ENCODE data around the gene RAVER2. TPM values are rescaled to one million over a fixed set of nuclear protein-coding genes. Genes with fewer than 3 reads are reported as not detected.

RAVER2 gene
- total and polyA plus RNA-seq, 2 donors (not counting 3 experiments of a cell fraction or from before 2014, with no cell fraction given): 6.0 to 13.9 TPM

DNA sequence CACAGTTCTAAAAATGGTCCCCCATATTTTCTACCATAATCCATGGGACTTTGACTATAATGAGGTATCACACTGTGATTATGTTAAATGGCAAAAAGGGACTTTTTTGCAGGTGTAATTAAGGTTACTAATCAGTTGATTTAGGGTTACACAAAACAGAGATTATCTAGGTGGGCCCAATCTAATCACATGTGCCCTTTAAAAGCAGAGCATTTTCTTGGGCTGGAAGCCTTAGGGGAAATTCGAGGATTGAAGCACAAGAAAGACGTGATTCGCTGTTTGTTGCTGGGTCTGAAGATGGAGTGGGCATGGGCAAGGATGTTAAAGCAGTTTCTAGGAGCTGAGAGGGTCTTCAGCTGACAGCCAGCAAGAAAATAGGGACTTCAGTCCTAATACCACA, 13.4 kb downstream of the RAVER2 start:
- TF ChIP-seq POLR2A (IDR thresholded peaks at IDR 0.05; ENCODE audit: low read depth, low read length) (no peak), POLR2AphosphoS5 (IDR thresholded peaks at IDR 0.05; ENCODE audit: insufficient read depth, low read depth, low read length) (no peak)
- Histone ChIP-seq H3K9me1 (replicated peaks; ENCODE audit: control insufficient read depth, extremely low read depth, insufficient read depth, low read length) (no peaks in the 10 kb centered on the region), H4K20me1 (replicated peaks; ENCODE audit: control insufficient read depth, extremely low read depth, insufficient read depth, low read length) (peaks cover 3% of the 10 kb centered on the region), H3K9ac (replicated peaks; ENCODE audit: extremely low read depth, insufficient read depth, low read length) (no peak overlapping the region), H3K4me2 (ENCODE audit: insufficient read depth, low read length) (no peak overlapping the region), H2AFZ (ENCODE audit: low read depth, low read length) (no peak overlapping the region), H3K9me3 (replicated peaks; ENCODE audit: control insufficient read depth, insufficient read depth, low read length) (no peaks in the 10 kb centered on the region), H3K79me2 (ENCODE audit: control insufficient read depth, insufficient read depth, low read length) (no peaks in the 10 kb centered on the region), H3K27ac (ENCODE audit: insufficient read depth, low read depth, low read length) (no peak overlapping the region), H3K4me1 (ENCODE audit: control insufficient read depth, extremely low read depth, insufficient read depth, low read length) (peaks cover 8% of the 10 kb centered on the region), H3K4me3 (replicated peaks in 1 of 3; ENCODE audit: insufficient read depth in 1 of 3, low read depth in 1 of 3, low read length in 3 of 3) (no peak overlapping the region), H3K36me3 (ENCODE audit: control insufficient read depth in 2 of 2, extremely low read depth in 1 of 2, insufficient read depth in 2 of 2, low read length in 2 of 2) (no peaks in the 10 kb centered on the region), H3K27me3 (ENCODE audit: control insufficient read depth in 2 of 2, insufficient read depth in 2 of 2, low read length in 2 of 2) (no peaks in the 10 kb centered on the region)
- BruUV-seq (replicated peaks): no TSS peak
- FAIRE-seq (no peak), DNase-seq (ENCODE audit: low read depth, low spot score) (no peak)
- intact Hi-C loops (cut with micrococcal nuclease) (no loop called here), dilution Hi-C loops (cut with MboI; ENCODE audit: extremely low pct_ligation_motif_present, low sequenced_read_pairs) (no loop called here)
- CTCF ChIA-PET: no interaction called here
- POLR2A ChIA-PET: no interaction called here

DNA sequence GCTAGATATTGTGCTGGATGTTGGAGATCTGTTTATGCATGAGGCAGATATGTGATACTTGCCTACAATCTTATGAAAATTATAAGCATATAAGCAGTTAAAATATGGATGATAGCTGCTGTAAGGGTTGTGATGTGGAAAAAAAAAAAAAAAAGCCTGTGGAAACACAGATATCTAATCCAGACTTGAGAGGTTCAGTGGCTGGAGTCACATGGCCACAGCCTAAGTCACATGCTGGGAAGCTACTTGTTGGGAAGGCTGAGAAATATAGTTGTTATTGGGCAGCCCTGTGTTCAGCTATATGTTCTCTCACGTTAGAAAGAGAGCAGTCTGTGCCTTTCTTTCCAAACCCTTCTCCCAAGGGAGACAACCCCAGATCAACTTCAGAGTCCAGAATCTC, 15.1 kb downstream of the RAVER2 start:
- H3K4me1 ChIP-seq (ENCODE audit: control insufficient read depth, extremely low read depth, insufficient read depth, low read length): peaks cover 7% of the 10 kb centered on the region
- H3K27ac ChIP-seq (ENCODE audit: insufficient read depth, low read depth, low read length): no peak overlapping the region
- no peaks in the 10 kb centered on the region for H3K9me1 ChIP-seq (replicated peaks; ENCODE audit: control insufficient read depth, extremely low read depth, insufficient read depth, low read length)
- no peak for DNase-seq (ENCODE audit: low read depth, low spot score)
- intact Hi-C loops (cut with micrococcal nuclease): no loop called here
- H3K79me2 ChIP-seq (ENCODE audit: control insufficient read depth, insufficient read depth, low read length): no peaks in the 10 kb centered on the region
- dilution Hi-C loops (cut with MboI; ENCODE audit: extremely low pct_ligation_motif_present, low sequenced_read_pairs): no loop called here
- peaks cover 3% of the 10 kb centered on the region for H4K20me1 ChIP-seq (replicated peaks; ENCODE audit: control insufficient read depth, extremely low read depth, insufficient read depth, low read length)
- no peaks in the 10 kb centered on the region for H3K36me3 ChIP-seq (ENCODE audit: control insufficient read depth in 2 of 2, extremely low read depth in 1 of 2, insufficient read depth in 2 of 2, low read length in 2 of 2)
- FAIRE-seq: no peak
- no peak overlapping the region for H3K9ac ChIP-seq (replicated peaks; ENCODE audit: extremely low read depth, insufficient read depth, low read length)
- no peaks in the 10 kb centered on the region for H3K9me3 ChIP-seq (replicated peaks; ENCODE audit: control insufficient read depth, insufficient read depth, low read length)
- BruUV-seq (replicated peaks): no TSS peak
- ChIA-PET POLR2A (interaction anchor here (0.6 kb wide), 1 partner anchor 13 kb away, joined by 3 read pairs; no protein-coding TSS in a partner anchor), CTCF (interaction anchor here (1.0 kb wide), 1 partner anchor 19 kb away, joined by 3 read pairs; no protein-coding TSS in a partner anchor)
- no peaks in the 10 kb centered on the region for H3K27me3 ChIP-seq (ENCODE audit: control insufficient read depth in 2 of 2, insufficient read depth in 2 of 2, low read length in 2 of 2)
- no peak overlapping the region for H3K4me3 ChIP-seq (replicated peaks in 1 of 3; ENCODE audit: insufficient read depth in 1 of 3, low read depth in 1 of 3, low read length in 3 of 3)
- no peak for TF ChIP-seq JUN (IDR thresholded peaks at IDR 0.05; ENCODE audit: borderline replicate concordance, insufficient read depth, insufficient read length, low read depth)
- TF ChIP-seq FOS (IDR thresholded peaks at IDR 0.05; ENCODE audit: borderline replicate concordance, insufficient read depth, low read length): no peak
- no peak for TF ChIP-seq MYC (IDR thresholded peaks at IDR 0.05; ENCODE audit: low read depth, low read length)
- TF ChIP-seq, protein P1, sequence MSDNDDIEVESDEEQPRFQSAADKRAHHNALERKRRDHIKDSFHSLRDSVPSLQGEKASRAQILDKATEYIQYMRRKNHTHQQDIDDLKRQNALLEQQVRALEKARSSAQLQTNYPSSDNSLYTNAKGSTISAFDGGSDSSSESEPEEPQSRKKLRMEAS (IDR thresholded peaks at IDR 0.05; ENCODE audit: insufficient read depth, insufficient read length): no peak
- TF ChIP-seq, protein P2, sequence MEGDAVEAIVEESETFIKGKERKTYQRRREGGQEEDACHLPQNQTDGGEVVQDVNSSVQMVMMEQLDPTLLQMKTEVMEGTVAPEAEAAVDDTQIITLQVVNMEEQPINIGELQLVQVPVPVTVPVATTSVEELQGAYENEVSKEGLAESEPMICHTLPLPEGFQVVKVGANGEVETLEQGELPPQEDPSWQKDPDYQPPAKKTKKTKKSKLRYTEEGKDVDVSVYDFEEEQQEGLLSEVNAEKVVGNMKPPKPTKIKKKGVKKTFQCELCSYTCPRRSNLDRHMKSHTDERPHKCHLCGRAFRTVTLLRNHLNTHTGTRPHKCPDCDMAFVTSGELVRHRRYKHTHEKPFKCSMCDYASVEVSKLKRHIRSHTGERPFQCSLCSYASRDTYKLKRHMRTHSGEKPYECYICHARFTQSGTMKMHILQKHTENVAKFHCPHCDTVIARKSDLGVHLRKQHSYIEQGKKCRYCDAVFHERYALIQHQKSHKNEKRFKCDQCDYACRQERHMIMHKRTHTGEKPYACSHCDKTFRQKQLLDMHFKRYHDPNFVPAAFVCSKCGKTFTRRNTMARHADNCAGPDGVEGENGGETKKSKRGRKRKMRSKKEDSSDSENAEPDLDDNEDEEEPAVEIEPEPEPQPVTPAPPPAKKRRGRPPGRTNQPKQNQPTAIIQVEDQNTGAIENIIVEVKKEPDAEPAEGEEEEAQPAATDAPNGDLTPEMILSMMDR (IDR thresholded peaks at IDR 0.05; ENCODE audit: extremely low read depth in 1 of 2, insufficient read depth in 1 of 2, low read depth in 1 of 2, low read length in 2 of 2): no peak
- TF ChIP-seq GATA2 (IDR thresholded peaks at IDR 0.05; ENCODE audit: insufficient read depth, insufficient read length, low read depth, low read length): no peak
- no peak for TF ChIP-seq POLR2AphosphoS5 (IDR thresholded peaks at IDR 0.05; ENCODE audit: insufficient read depth, low read depth, low read length)
- no peak for TF ChIP-seq POLR2A (IDR thresholded peaks at IDR 0.05; ENCODE audit: low read depth, low read length)
- TF ChIP-seq EZH2 (IDR thresholded peaks at IDR 0.05; ENCODE audit: borderline replicate concordance, low read depth, low read length, severe bottlenecking): no peak
- H2AFZ ChIP-seq (ENCODE audit: low read depth, low read length): no peak overlapping the region
- no peak overlapping the region for H3K4me2 ChIP-seq (ENCODE audit: insufficient read depth, low read length)
